ENCODE results near the gene SEPTIN2. TPM values are rescaled to one million over a fixed set of nuclear protein-coding genes. Genes with fewer than 3 reads are reported as not detected.

Gene SEPTIN2
- total RNA-seq, 1 donor from 2014 or later, result 466 TPM

DNA sequence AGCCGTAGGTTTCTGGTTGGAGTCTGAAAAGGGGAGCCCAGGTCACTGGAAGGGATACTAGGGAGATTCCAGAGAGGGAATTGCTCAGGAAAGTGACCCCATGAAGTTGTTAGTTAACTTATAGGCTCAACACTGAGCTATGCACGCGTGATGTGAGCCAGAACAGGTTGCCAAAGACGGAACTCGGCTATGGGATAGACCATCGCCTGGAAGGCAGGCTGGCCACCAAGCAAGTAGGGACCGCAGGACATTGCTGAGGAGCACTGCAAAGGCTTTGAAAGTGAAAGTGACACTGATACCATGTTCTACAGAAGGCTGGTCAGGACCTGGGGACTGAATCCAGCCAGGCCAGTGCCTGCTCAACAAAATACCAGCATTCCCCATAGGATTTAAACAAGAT lies 47.7 kb downstream of the SEPTIN2 start:
- Mint-ChIP-seq H3K4me1 (peaks cover 3% of the 10 kb centered on the region), H3K27ac (ENCODE audit: unreplicated experiment) (no peak overlapping the region), H3K27me3 (ENCODE audit: low read depth) (no peaks in the 10 kb centered on the region), H3K9me3 (no peaks in the 10 kb centered on the region), H3K36me3 (ENCODE audit: low read depth) (no peaks in the 10 kb centered on the region), H3K4me3 (no peak overlapping the region)
- TF ChIP-seq, protein P1, sequence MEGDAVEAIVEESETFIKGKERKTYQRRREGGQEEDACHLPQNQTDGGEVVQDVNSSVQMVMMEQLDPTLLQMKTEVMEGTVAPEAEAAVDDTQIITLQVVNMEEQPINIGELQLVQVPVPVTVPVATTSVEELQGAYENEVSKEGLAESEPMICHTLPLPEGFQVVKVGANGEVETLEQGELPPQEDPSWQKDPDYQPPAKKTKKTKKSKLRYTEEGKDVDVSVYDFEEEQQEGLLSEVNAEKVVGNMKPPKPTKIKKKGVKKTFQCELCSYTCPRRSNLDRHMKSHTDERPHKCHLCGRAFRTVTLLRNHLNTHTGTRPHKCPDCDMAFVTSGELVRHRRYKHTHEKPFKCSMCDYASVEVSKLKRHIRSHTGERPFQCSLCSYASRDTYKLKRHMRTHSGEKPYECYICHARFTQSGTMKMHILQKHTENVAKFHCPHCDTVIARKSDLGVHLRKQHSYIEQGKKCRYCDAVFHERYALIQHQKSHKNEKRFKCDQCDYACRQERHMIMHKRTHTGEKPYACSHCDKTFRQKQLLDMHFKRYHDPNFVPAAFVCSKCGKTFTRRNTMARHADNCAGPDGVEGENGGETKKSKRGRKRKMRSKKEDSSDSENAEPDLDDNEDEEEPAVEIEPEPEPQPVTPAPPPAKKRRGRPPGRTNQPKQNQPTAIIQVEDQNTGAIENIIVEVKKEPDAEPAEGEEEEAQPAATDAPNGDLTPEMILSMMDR (conservative IDR thresholded peaks at IDR 0.05), result no peak
- no peak for DNase-seq (ENCODE audit: low read depth, low spot score)

DNA sequence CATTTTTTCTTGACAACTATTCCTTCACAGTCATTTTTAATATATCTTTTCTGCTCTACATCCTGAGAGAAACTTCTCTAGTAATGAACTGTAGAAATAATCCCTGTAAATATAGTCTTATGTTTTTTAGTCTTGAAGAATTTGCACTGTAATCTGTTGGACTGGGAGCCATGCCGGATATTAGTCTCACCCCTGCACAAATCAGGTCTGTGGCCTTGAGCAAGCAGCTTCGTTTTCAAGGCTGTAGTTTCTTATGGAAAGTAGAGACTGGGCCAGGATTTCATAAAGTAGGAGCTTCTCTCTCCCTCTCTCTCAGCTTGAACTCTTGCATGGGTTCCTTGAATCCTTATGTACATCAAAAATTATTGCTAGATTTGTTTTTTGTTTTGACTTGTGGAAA lies 49.1 kb downstream of the SEPTIN2 start:
- H3K36me3 Mint-ChIP-seq (ENCODE audit: low read depth), result no peaks in the 10 kb centered on the region
- no peak overlapping the region for H3K27ac Mint-ChIP-seq (ENCODE audit: unreplicated experiment)
- H3K4me3 Mint-ChIP-seq, result no peak overlapping the region
- TF ChIP-seq, protein P1 (conservative IDR thresholded peaks at IDR 0.05), result no peak
- H3K27me3 Mint-ChIP-seq (ENCODE audit: low read depth), result no peaks in the 10 kb centered on the region
- H3K9me3 Mint-ChIP-seq, result no peaks in the 10 kb centered on the region
- H3K4me1 Mint-ChIP-seq, result no peaks in the 10 kb centered on the region
- DNase-seq (ENCODE audit: low read depth, low spot score), result no peak

DNA sequence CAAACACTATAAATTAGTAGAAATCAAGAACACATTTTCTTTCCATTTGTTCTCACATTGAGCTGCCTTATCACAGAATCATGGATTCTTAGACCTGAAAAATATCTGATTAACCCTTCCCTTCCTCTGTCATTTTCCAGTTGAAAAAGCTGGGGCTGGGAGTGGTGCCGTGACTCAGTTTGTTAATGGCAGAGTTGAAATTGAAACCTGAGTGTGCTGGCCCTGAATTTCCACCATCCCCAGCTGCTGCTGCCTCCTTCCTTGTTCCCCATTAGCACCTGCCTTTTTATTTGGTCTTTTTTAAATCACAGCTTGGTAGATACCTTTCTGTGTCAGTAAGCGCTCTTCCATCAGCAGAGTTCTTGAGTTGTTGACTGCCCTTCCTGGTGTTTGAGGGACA lies 51.0 kb downstream of the SEPTIN2 start:
- no peak for DNase-seq (ENCODE audit: low read depth, low spot score)
- H3K27ac Mint-ChIP-seq (ENCODE audit: unreplicated experiment), result no peak overlapping the region
- H3K9me3 Mint-ChIP-seq, result no peaks in the 10 kb centered on the region
- no peaks in the 10 kb centered on the region for H3K27me3 Mint-ChIP-seq (ENCODE audit: low read depth)
- TF ChIP-seq, protein P1 (conservative IDR thresholded peaks at IDR 0.05), result no peak
- no peaks in the 10 kb centered on the region for H3K4me1 Mint-ChIP-seq
- no peak overlapping the region for H3K4me3 Mint-ChIP-seq
- H3K36me3 Mint-ChIP-seq (ENCODE audit: low read depth), result no peaks in the 10 kb centered on the region

DNA sequence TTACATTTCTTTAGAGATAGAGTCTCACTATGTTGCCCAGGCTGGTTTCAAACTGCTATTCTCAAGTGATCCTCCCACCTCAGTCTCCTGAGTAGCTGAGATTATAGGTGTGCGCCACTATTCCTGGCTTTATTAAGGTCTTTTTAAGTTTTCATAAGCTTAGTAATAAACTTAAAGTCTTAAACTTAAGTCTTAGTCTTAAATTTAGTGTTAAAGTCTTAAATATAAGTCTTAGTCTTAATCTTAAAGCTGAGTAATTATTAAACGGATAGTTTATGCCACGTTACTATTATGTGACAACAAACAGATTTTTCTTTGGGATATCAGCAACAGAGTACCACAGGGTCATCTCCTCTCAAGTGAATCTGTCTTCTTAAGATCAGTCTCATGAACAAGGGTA lies 52.9 kb downstream of the SEPTIN2 start:
- no peaks in the 10 kb centered on the region for H3K27me3 Mint-ChIP-seq (ENCODE audit: low read depth)
- H3K4me3 Mint-ChIP-seq, result no peak overlapping the region
- TF ChIP-seq, protein P1 (conservative IDR thresholded peaks at IDR 0.05), result no peak
- H3K27ac Mint-ChIP-seq (ENCODE audit: unreplicated experiment), result no peak overlapping the region
- H3K9me3 Mint-ChIP-seq, result no peaks in the 10 kb centered on the region
- DNase-seq (ENCODE audit: low read depth, low spot score), result no peak
- H3K36me3 Mint-ChIP-seq (ENCODE audit: low read depth), result no peaks in the 10 kb centered on the region
- no peaks in the 10 kb centered on the region for H3K4me1 Mint-ChIP-seq

DNA sequence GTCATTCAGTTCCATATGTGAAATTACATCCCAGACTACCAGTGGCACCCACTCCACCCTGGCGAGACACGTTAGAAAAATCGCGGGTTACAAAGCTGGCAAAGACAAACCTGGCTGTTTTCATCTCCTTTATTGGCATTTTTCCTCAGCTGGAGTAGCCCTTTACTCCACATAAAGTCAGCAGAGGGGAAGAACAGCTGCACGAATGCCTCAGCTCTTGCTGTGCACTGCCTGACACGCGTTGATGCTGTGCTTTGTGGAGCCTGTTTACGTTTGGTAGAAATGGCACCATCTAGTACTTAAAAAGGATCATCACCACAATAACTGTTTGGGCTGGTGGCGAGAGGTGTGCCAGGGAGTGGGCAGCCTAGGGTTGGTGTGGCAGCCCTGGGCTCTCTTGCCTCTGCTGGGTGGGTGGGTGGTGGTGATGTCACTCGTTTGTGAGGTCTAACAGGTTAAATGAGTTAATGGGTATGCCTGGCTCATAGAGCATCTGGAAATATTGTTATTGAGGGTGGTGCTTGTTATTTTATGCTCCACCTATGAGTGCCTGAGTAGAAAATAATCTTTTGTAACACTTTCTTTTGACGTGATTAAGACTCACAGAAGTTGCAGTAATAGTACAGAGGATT lies 56.8 kb downstream of the SEPTIN2 start:
- Mint-ChIP-seq H3K4me3 (no peak overlapping the region), H3K27ac (ENCODE audit: unreplicated experiment) (no peak overlapping the region), H3K9me3 (no peaks in the 10 kb centered on the region)

More for the DNA sequence above, 56.8 kb downstream of the SEPTIN2 start:
- Mint-ChIP-seq H3K36me3 (ENCODE audit: low read depth) (no peaks in the 10 kb centered on the region), H3K27me3 (ENCODE audit: low read depth) (no peaks in the 10 kb centered on the region), H3K4me1 (no peaks in the 10 kb centered on the region)
- TF ChIP-seq, protein P1 (conservative IDR thresholded peaks at IDR 0.05), result no peak
- DNase-seq (ENCODE audit: low read depth, low spot score), result no peak

Data from neural crest cell (in vitro differentiated cells).